Activated naive CD4-positive, alpha-beta T cell treated with anti-CD3 and anti-CD28 coated beads, Interleukin-2, amount 50 U/mL, for 72 hours (primary cell): Measurements from ENCODE around the gene SOX12. TPM values are rescaled to one million over a fixed set of nuclear protein-coding genes. Genes with fewer than 3 reads are reported as not detected.
"Not testable (repeated sequence)": the region's sequence is repeated elsewhere in the genome, so short reads cannot be mapped to it uniquely, and the experiment has no call there.

Experiments used
- ATAC-seq, 2 donors: fragments of 150-1000 bp; cut with Tn5 transposase; 2 replicates each; pipeline ENCODE4 v1.10.0; 2021; ENCODE audit warnings: mild to moderate bottlenecking in 2 of 2, moderate library complexity in 2 of 2
- DNase-seq, 2 donors: peaks; one replicate each; pipeline ENCODE4 v3.0.0; 2021 to 2022; ENCODE audit warnings: low spot score in 2 of 2
- H3K27ac Mint-ChIP-seq, 2 donors: one replicate each; pipeline ENCODE4 v1.8.0; 2022; ENCODE audit warnings: mild to moderate bottlenecking in 2 of 2, mixed read lengths in 2 of 2
- H3K36me3 Mint-ChIP-seq, 2 donors: one replicate each; pipeline ENCODE4 v1.8.0; 2022; ENCODE audit warnings: mixed read lengths in 2 of 2
- H3K9me3 Mint-ChIP-seq, 2 donors: one replicate each; pipeline ENCODE4 v1.8.0; 2022; ENCODE audit warnings: mixed read lengths in 2 of 2
- total RNA-seq, 2 donors: library from RNA; stranded (reverse); gene quantifications; one replicate each; pipeline ENCODE4 v1.2.3, GENCODE V29; 2022

The SOX12 gene
- total RNA-seq, 2 donors from 2014 or later, result 4.9 to 11.8 TPM

DNA sequence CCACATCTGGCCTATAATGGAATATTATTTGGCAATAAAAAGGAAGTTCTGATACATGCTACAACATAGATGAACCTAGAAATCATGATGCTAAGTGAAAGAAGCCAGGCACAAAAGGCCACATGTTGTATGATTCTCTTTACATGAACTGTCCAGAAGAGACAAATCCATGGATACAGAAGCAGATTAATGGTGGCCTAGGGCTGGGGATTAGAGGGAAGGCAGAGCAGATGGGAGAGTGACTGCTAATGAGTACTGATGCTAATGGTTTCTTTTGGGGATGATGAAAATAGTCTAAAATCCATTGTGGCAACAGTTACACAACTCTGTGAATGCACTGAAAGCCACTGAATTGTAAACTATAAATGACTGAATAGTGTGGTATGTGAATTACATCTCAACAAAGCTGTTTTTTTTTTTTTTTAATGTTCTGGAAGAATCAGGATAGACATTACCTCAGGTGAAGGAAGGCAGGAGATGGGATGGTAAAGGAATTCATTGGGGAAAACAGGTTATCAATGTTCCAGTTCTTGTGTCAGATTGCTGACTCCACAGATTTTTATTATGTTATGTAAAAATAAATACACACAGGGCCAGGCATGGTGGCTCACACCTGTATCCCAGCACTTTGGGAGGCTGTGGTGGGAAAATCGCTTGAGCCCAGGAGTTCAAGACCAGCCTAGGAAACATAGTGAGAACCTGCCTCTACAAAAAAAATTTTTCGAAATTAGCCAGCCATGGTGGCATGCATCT is 8.9 kb upstream of the SOX12 start:
- H3K9me3 Mint-ChIP-seq, result no peaks in the 10 kb centered on the region

DNA sequence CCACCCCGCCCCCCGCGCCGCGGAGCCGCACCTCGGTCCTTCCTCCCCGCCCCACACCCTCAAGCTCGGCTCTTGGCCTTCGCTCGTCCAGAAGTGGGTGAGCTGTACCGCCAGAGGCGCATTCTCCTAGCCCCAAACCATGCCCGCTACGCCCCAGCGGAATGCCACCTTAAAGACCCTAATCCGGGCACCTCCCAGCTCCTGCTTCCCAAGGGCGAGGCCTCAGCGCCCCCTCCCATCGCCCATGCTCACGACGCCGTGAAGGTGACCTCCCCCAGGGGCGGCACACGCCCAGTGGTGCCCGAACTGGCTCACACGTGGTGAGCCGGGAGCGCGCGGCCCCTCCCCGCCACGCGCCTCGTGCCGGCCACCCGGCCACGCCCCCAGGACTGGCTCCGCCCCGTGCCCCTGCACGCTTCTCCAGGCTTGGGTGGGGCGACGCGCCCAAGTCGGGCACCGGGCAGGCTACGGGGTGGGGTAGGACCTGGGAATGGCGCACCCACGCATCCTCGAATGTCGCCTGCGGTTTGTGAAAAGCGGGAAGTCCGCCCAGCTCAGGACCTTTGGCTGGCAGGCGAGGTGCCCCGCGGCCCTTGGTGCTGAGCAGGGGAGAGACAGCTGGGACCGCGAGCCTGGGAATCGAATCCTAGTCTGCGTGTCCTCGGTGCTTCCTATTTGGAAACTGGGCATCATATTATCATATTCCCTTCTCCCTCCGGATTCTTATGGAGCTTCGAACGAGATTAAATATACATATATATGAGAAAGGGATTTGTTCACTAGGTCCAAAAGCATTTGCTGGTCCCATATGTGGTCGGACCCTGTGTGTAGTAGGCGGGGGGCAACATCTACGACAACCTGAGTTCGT is 941 bp upstream of the SOX12 start:
- peak overlapping the region; percentile 75 to 88 for H3K27ac Mint-ChIP-seq
- H3K9me3 Mint-ChIP-seq, result no peaks in the 10 kb centered on the region
- peaks cover 0 to 6% of the 10 kb centered on the region in 2 donors for H3K36me3 Mint-ChIP-seq
- DNase-seq (peak; percentile 85 to 94), ATAC-seq (peak; percentile 49 to 66)

More for the DNA sequence above, 8.9 kb upstream of the SOX12 start:
- ATAC-seq (no peak), DNase-seq (no peak)
- Mint-ChIP-seq H3K36me3 (no peaks in the 10 kb centered on the region), H3K27ac (no peak overlapping the region)

DNA sequence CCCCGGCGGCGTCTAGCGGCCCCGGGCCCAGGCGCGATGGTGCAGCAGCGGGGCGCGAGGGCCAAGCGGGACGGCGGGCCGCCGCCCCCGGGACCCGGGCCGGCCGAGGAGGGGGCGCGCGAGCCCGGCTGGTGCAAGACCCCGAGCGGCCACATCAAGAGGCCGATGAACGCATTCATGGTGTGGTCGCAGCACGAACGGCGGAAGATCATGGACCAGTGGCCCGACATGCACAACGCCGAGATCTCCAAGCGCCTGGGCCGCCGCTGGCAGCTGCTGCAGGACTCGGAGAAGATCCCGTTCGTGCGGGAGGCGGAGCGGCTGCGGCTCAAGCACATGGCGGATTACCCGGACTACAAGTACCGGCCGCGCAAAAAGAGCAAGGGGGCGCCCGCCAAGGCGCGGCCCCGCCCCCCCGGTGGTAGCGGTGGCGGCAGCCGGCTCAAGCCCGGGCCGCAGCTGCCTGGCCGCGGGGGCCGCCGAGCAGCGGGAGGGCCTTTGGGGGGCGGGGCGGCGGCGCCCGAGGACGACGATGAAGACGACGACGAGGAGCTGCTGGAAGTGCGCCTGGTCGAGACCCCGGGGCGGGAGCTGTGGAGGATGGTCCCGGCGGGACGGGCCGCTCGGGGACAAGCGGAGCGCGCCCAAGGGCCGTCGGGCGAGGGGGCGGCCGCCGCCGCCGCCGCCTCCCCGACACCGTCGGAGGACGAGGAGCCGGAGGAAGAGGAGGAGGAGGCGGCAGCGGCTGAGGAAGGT is 715 bp downstream of the SOX12 start:
- H3K27ac Mint-ChIP-seq, result peak overlapping the region in 1 of 2 donors; percentile 89
- DNase-seq (peak; percentile 62 to 80), ATAC-seq (peak in 1 of 2 donors; percentile 1)
- H3K9me3 Mint-ChIP-seq, result no peaks in the 10 kb centered on the region
- peaks cover 0 to 6% of the 10 kb centered on the region in 2 donors for H3K36me3 Mint-ChIP-seq

DNA sequence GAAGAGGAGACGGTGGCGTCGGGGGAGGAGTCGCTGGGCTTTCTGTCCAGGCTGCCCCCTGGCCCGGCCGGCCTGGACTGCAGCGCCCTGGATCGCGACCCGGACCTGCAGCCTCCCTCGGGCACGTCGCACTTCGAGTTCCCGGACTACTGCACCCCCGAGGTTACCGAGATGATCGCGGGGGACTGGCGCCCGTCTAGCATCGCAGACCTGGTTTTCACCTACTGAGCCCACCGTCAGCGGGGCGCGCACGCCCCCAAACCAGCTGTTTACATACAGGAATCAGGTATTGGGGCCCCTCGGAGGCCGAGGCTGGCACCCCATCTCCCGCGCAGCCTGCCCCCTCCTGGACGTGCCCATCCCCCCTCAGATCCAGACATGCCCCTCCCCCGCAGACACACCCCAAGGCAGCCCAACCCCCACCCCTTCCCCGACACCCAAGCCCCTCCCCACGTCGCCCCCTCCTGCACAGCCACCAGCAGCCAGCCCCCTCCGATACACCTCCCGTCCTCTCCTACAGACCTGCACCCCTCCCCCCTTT is 1.4 kb downstream of the SOX12 start:
- H3K27ac Mint-ChIP-seq, result no peak overlapping the region
- DNase-seq, result peak in 1 of 2 donors; percentile 47

DNA sequence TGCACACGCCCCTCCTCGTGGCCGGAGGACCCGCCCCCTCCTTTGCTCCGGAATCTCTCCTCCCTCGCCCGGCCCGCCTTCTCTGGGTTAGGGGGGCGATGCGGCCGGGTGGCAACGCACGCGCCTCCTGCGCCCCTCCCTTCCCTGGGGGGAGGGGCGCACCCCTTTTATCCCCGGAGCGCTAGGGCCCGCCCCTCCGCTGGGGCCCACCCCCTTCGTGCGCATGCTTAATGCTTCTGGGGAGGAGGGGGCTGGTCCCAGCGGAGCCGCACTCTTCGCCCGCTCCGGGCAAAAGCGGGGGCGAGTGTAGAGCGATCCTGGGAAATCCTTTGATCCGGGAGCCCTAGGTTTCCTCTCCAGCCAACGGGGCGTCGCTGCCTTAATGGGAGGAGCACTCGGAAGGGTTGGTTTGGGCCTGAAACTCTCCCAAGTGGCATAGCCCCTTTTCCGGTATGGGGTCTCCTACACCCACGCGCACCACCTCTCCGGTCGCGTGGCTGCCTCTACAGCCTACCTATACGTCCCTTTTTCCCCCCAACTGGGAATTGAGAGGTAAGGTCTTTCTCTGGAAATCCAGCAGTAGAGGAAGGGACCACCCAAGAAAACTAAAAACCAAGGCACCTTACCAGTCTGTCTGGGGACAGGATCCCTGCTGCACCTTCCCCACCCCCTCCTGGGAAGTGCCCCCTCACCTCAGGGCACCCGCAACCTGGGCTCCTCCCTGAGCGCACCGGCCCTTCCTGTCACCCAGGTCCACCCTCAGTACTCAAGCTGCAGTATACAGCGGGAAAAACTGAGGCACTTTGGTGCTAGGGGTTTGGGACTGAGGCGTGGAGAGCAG is 2.1 kb downstream of the SOX12 start:
- ATAC-seq, result peak; percentile 11 to 47

More for the DNA sequence above, 1.4 kb downstream of the SOX12 start:
- no peak for ATAC-seq
- Mint-ChIP-seq H3K36me3 (peaks cover 0 to 6% of the 10 kb centered on the region in 2 donors), H3K9me3 (no peaks in the 10 kb centered on the region)

DNA sequence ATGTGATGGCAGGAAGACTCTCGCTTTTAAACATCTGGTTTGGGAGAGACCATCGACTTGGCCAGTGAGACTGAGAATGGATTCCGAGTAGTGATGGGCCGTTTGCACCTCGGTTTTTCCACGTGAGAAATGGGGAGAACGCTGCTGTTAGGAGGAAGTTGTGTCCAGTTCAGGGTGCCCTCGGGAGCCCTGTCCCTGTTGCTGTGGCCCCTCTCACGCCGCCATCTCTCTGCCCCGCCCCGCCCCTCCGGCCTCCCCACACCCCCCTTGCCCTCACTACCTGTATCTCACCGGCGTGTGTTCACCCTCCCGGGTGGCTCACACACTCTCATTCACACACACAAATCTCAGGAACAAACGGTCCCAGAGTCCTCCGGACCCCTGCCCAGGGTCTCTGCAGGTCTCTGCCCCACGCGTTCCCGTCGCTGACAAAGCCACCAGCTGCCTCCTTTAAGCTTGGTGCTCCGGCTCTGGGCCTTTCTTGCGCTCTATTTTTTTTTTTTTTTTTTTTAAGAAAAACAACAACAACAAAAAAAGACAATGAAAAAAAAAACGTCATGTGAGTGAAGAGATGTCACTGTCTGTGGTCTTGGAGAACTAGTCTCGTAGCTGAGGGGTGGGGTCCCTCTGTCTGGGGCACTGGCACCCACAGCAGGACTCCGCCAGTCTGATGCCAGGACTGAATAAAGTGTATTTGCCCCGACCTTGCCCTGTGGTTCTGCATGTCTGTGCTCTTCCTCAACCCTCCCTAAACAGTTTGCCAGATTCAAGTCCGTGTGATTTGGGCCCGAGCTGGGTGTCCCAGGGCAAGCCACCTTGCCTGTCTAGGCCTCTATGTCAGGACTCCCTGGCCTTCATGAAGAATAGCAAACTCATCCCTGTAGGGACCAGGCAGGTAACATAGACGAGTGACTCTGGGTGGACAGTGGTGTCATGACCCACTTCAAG is 2.9 kb downstream of the SOX12 start:
- no peak for DNase-seq
- ATAC-seq, result no peak
- no peaks in the 10 kb centered on the region for H3K9me3 Mint-ChIP-seq
- H3K27ac Mint-ChIP-seq, result peak overlapping the region in 1 of 2 donors; percentile 36
- peaks cover 0 to 6% of the 10 kb centered on the region in 2 donors for H3K36me3 Mint-ChIP-seq

More for the DNA sequence above, 2.1 kb downstream of the SOX12 start:
- Mint-ChIP-seq H3K9me3 (no peaks in the 10 kb centered on the region), H3K36me3 (peaks cover 0 to 6% of the 10 kb centered on the region in 2 donors), H3K27ac (no peak overlapping the region)
- DNase-seq, result peak; percentile 80 to 92

DNA sequence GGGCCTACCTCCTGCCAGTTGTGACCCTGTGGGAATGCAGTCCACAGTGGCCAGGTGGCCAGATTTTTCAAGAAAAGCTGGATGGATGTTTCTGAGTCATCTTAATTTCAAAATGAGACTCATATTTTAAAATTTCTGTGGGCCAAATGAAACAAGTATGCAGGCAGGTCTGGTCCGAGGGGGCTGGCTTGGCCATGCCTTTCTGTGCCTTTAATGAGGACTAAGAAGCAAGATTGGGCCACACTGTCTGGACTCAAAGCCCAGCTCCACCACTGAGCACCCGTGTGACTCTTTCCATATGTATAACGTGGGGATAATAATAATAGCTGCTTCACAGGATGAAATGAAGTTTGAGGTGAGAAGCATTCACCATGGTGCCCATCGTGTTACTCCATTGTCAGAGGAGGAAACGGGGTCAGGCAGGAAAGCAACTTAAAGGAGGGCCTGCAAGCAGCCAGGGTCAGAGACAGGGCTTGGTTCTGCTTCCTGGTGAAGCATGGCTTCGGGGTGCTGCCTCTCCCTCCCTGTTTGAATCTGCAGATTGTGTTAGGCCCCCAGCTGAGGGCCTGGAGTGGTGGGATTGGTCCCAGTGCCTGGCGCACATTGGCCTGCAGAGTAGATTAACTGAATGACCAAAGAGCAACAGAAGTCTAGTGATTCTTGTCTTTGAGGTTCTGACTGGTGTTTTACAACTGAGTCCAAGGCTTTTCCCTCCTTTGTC is 3.8 kb downstream of the SOX12 start:
- DNase-seq (no peak), ATAC-seq (no peak)
- H3K36me3 Mint-ChIP-seq, result peaks cover 0 to 6% of the 10 kb centered on the region in 2 donors
- no peaks in the 10 kb centered on the region for H3K9me3 Mint-ChIP-seq
- peak overlapping the region in 1 of 2 donors; percentile 44 for H3K27ac Mint-ChIP-seq

DNA sequence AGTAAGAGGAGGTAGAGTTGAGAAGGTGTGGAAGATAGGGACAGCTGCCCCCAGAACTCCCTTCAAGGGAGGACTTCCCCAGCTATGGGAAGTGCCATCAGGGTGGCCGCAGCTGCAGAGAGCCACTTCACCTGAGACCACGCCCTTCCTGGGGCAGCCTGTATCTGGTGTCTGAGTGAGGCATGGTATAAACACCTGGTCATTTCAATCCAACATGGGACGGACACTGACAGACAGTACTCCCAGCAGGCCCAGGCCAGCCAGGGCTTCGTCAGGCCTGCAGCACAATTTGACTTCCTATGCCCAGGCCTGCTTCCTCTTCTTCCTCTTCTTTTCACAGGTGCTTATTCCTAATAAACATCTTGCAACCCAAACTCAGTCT is 4.5 kb downstream of the SOX12 start:
- no peaks in the 10 kb centered on the region for H3K9me3 Mint-ChIP-seq
- peaks cover 0 to 6% of the 10 kb centered on the region in 2 donors for H3K36me3 Mint-ChIP-seq
- H3K27ac Mint-ChIP-seq, result no peak overlapping the region
- DNase-seq (no peak), ATAC-seq (no peak)

DNA sequence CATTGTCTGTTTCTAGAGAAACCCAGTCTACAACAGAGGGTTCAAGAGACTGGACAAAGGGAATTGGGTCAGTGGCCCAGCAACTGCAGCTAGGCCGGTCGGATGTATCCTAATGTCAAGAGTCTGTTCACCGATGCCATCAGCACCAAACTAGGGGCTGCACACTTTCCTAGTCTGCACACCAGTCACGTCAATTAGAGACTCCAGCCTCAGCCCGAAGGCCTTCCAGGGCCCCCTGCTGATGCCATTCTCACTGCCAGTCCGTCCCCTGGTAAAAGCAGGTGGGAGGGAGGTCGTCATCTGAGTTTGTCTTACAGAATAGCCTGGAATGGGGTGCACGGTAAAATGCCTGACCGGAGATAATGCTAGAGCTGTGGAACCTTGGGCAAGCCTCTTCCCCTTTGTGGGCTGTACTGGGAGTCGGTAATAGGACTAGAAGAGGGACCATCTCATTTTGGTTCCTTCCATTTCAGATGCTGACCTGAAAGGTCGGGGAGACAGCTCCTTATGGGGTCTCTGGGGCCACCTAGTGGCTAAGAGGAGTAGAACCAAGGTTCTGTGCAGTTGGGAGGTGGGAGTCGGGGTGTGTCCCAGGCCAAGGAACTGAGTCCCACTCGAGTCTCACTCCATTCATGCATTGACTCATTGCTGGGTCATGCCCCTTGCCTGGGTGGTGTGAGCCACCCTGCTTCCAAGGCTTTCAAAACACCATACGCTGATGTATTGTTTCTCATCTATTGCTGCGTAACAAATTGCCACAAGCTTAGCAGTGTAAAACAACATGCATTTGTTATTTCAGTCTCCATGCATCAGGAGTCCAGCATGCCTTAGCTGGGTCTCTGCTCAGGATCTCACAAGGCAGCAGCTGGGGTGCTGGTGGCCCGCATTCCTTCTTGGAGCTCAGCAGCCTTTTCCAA is 5.1 kb downstream of the SOX12 start:
- H3K27ac Mint-ChIP-seq, result no peak overlapping the region
- peak in 1 of 2 donors; percentile 64 for DNase-seq

DNA sequence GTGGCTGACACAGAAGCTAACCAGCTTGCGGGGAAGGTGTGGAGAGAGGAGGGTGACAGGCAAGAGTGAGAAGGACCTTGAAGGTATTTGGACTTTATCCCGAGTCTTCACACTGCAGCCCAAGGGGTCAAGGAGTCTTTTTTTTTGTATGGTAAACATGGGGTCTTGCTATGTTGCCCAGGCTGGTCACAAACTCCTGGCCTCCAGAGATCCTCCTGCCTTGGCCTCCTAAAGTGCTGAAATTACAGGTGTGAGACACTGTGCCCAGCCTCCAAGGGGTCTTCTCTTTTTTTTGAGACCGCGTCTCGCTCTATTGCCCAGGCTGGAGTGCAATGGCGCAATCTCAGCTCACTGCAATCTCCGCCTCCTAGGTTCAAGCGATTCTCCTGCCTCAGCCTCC is 9.2 kb downstream of the SOX12 start:
- ATAC-seq, result no peak
- no peaks in the 10 kb centered on the region for H3K9me3 Mint-ChIP-seq
- H3K27ac Mint-ChIP-seq, result no peak overlapping the region
- no peak for DNase-seq
- H3K36me3 Mint-ChIP-seq, result no peaks in the 10 kb centered on the region

More for the DNA sequence above, 5.1 kb downstream of the SOX12 start:
- no peaks in the 10 kb centered on the region for H3K9me3 Mint-ChIP-seq
- ATAC-seq, result peak; percentile 36 to 57
- H3K36me3 Mint-ChIP-seq, result peaks cover 0 to 6% of the 10 kb centered on the region in 2 donors

DNA sequence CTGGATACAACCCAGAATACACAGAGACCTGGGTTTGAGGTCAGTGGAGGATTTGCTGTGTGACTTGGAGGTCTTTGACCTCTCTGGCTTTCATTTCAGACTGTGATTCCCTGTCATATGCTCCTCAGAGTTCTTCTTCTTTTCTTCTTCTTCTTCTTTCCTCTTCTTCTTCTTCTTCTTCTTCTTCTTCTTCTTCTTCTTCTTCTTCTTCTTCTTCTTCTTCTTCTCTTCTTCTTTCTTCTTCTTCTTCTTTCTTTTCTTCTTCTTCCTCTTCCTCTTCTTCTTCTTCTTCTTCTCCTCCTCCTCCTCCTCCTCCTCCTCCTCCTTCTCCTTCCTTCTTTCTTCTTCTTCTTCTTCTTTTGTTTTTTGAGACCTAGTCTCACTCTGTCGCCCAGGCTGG is 10.7 kb downstream of the SOX12 start:
- not testable (repeated sequence) for H3K27ac Mint-ChIP-seq, DNase-seq, H3K36me3 Mint-ChIP-seq, H3K9me3 Mint-ChIP-seq, ATAC-seq

DNA sequence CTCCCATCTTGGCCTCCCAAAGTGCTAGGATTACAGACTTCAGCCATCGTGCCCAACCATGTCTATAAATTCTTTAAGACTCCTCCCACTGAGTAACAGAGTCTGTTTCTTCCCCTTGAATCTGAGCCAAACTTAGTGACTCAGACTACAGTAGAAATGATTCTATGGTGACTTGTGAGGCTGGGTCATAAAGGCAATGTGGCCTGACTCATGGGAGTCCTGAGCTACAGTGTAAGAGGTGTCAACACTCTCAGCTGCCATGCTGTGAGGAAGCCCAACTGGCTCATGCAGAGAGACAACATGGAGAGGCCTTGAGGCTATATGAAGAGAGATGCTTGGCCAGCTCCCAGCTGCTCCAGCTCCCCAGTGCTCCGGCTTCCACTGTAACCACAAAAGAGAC is 16.3 kb downstream of the SOX12 start:
- peaks cover 11 to 17% of the 10 kb centered on the region in 2 donors for H3K36me3 Mint-ChIP-seq
- H3K9me3 Mint-ChIP-seq, result peaks cover 6 to 11% of the 10 kb centered on the region in 2 donors
- H3K27ac Mint-ChIP-seq, result peak overlapping the region; percentile 14 to 48
- no peak for DNase-seq
- ATAC-seq, result peak; percentile 97 to 98

DNA sequence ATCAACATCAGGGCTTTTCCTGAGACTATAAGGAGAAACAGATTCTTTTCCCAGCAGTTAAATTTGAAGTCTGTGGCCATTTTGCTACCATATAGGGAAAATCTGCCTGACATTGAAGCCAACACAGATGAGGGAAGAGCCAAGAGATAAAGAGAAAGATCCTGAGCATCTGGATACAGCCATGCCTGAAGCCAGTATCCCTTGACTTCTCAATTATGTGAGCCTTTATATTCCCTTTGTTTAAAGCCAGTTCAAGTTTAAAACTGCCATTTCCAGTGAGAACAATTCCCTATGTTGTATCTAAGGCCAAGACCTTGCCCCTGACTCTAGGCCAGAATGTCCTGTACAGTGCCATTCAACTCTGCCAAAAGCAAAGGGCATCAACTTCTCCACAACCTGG is 17.8 kb downstream of the SOX12 start:
- peaks cover 11 to 17% of the 10 kb centered on the region in 2 donors for H3K36me3 Mint-ChIP-seq
- H3K27ac Mint-ChIP-seq, result no peak overlapping the region
- H3K9me3 Mint-ChIP-seq, result peaks cover 6 to 11% of the 10 kb centered on the region in 2 donors
- DNase-seq (no peak), ATAC-seq (no peak)
